IMR-90 (cell line): ENCODE measurements around the gene CDC73. TPM values are rescaled to one million over a fixed set of nuclear protein-coding genes. Genes with fewer than 3 reads are reported as not detected.

ENCODE experiments used
- ATAC-seq: fragments of 200-7000 bp; cut with Tn5 transposase; 2 replicates; pipeline ENCODE4 v1.9.1; 2020; ENCODE audit warnings: low read depth, mild to moderate bottlenecking, moderate library complexity
- BruUV-seq: library from RNA; stranded (reverse); fragments of 400-500 nt; replicated peaks from 2 replicates; lab custom pipeline; 2021; lab: Mats Ljungman, UMichigan
- CTCF ChIA-PET: fragments of 300-600 bp; formaldehyde crosslinking; extraction: SDS; loops from one replicate; lab custom pipeline; 2021; ENCODE audit warnings: antibody characterized with exemption; lab: Yijun Ruan, JAX
- POLR2A ChIA-PET: fragments of 300-600 bp; sonication (Branson Sonifier 250); formaldehyde crosslinking; loops from one replicate; lab custom pipeline; 2022; ENCODE audit warnings: antibody characterized with exemption; ENCODE audit not compliant: unreplicated experiment; lab: Charles Lee
- DNase-seq: peaks from one replicate; pipeline ENCODE4 v3.0.0; 2013
- H2AFZ ChIP-seq: replicated peaks from 2 replicates; pipeline ENCODE3; 2013; ENCODE audit warnings: low read length, mild to moderate bottlenecking; ENCODE audit not compliant: poor library complexity
- H2AK5ac ChIP-seq: 2 replicates; pipeline ENCODE4 v1.6.1; 2013; ENCODE audit warnings: low read depth, low read length, inconsistent platforms
- H2AK9ac ChIP-seq: replicated peaks from 2 replicates; pipeline ENCODE3; 2013; ENCODE audit warnings: mild to moderate bottlenecking, low read depth, low read length, moderate library complexity; ENCODE audit not compliant: poor library complexity
- H2BK120ac ChIP-seq: 2 replicates; pipeline ENCODE4 v1.6.1; 2013; ENCODE audit warnings: low read depth, low read length, inconsistent platforms
- H2BK15ac ChIP-seq: 3 replicates; pipeline ENCODE4 v1.6.1; 2013; ENCODE audit warnings: low read depth, low read length, inconsistent platforms
- H2BK20ac ChIP-seq: 2 replicates; pipeline ENCODE4 v1.6.1; 2013; ENCODE audit warnings: low read depth, mild to moderate bottlenecking, inconsistent platforms, low read length, moderate library complexity
- H2BK5ac ChIP-seq: 2 replicates; pipeline ENCODE4 v1.6.1; 2013; ENCODE audit warnings: mild to moderate bottlenecking, low read depth, low read length, inconsistent platforms; ENCODE audit not compliant: poor library complexity, severe bottlenecking
- H3K14ac ChIP-seq: replicated peaks from 2 replicates; pipeline ENCODE4 v1.6.1; 2013; ENCODE audit warnings: low read depth, low read length, inconsistent platforms
- H3K18ac ChIP-seq: 2 replicates; pipeline ENCODE4 v1.6.1; 2013; ENCODE audit warnings: low read depth, low read length, control low read depth
- H3K23ac ChIP-seq: 2 replicates; pipeline ENCODE4 v1.6.1; 2013; ENCODE audit warnings: low read depth, low read length, inconsistent platforms
- H3K27ac ChIP-seq: 2 replicates; pipeline ENCODE4 v1.5.1; 2013; ENCODE audit warnings: mild to moderate bottlenecking, control low read depth, low read length; ENCODE audit not compliant: insufficient read depth
- H3K27me3 ChIP-seq: 2 replicates; pipeline ENCODE4 v1.6.1; 2013; ENCODE audit warnings: low read length; ENCODE audit not compliant: control insufficient read depth, insufficient read depth
- H3K36me3 ChIP-seq: 2 replicates; pipeline ENCODE4 v1.6.1; 2013; ENCODE audit warnings: low read length, mixed read lengths; ENCODE audit not compliant: control insufficient read depth, insufficient read depth
- H3K4ac ChIP-seq: 2 replicates; pipeline ENCODE4 v1.6.1; 2013; ENCODE audit warnings: low read depth, low read length, inconsistent platforms
- H3K4me1 ChIP-seq: 2 replicates; pipeline ENCODE4 v1.6.1; 2013; ENCODE audit warnings: low read length, mixed read lengths; ENCODE audit not compliant: control insufficient read depth, insufficient read depth
- H3K4me2 ChIP-seq: 2 replicates; pipeline ENCODE4 v1.6.1; 2013; ENCODE audit warnings: low read depth, mild to moderate bottlenecking, control low read depth, low read length, moderate library complexity
- H3K4me3 ChIP-seq: 2 replicates; pipeline ENCODE4 v1.5.1; 2013; ENCODE audit warnings: low read depth, mild to moderate bottlenecking, control low read depth, low read length, moderate library complexity; ENCODE audit not compliant: insufficient read depth
- H3K56ac ChIP-seq: 2 replicates; pipeline ENCODE4 v1.6.1; 2013; ENCODE audit warnings: low read length, inconsistent platforms; ENCODE audit not compliant: insufficient read depth; ENCODE audit errors: extremely low read depth
- H3K79me1 ChIP-seq, 2 experiments: 2 replicates each; pipeline ENCODE4 v1.6.1; 2013; ENCODE audit warnings: low read length in 2 of 2, inconsistent platforms in 1 of 2, low read depth in 1 of 2
- H3K9ac ChIP-seq: 2 replicates; pipeline ENCODE4 v1.6.1; 2013; ENCODE audit warnings: low read depth, low read length, control low read depth
- H3K9me1 ChIP-seq: 2 replicates; pipeline ENCODE4 v1.6.1; 2013; ENCODE audit warnings: low read length, inconsistent platforms; ENCODE audit not compliant: insufficient read depth
- H3K9me3 ChIP-seq: 2 replicates; pipeline ENCODE4 v1.6.1; 2013; ENCODE audit warnings: low read length; ENCODE audit not compliant: control insufficient read depth, insufficient read depth
- H4K20me1 ChIP-seq: 2 replicates; pipeline ENCODE4 v1.6.1; 2013; ENCODE audit warnings: low read length, inconsistent platforms; ENCODE audit not compliant: insufficient read depth
- H4K5ac ChIP-seq: 2 replicates; pipeline ENCODE4 v1.6.1; 2013; ENCODE audit warnings: mild to moderate bottlenecking, low read depth, low read length, control low read depth
- H4K8ac ChIP-seq, 2 experiments: 2 replicates each; pipeline ENCODE4 v1.6.1; 2013; ENCODE audit warnings: low read depth in 2 of 2, low read length in 2 of 2, control low read depth in 1 of 2, inconsistent platforms in 1 of 2
- H4K91ac ChIP-seq: 2 replicates; pipeline ENCODE4 v1.6.1; 2013; ENCODE audit warnings: low read depth, low read length, inconsistent platforms; ENCODE audit not compliant: insufficient read depth
- CHD1 ChIP-seq: IDR thresholded peaks from 2 replicates; pipeline ENCODE4 v1.6.1; 2012; ENCODE audit warnings: low read depth, low read length, improper control_type of control experiment
- FOS ChIP-seq: fragments of 150-350 bp; IDR thresholded peaks from 2 replicates; pipeline ENCODE4 v1.6.1; 2016; ENCODE audit warnings: low read depth, low read length
- MAZ ChIP-seq: IDR thresholded peaks from 2 replicates; pipeline ENCODE4 v1.6.1; 2012; ENCODE audit warnings: low read depth, mild to moderate bottlenecking, low read length, improper control_type of control experiment, moderate library complexity, borderline replicate concordance
- NFE2L2 ChIP-seq: fragments of 150-350 bp; IDR thresholded peaks from 2 replicates; pipeline ENCODE4 v1.6.1; 2016; ENCODE audit warnings: low read depth, mild to moderate bottlenecking, low read length
- POLR2A ChIP-seq: IDR thresholded peaks from 2 replicates; pipeline ENCODE4 v1.6.1; 2012; ENCODE audit warnings: mild to moderate bottlenecking, low read depth, low read length
- RAD21 ChIP-seq: IDR thresholded peaks from 2 replicates; pipeline ENCODE4 v1.6.1; 2012; ENCODE audit warnings: low read length, improper control_type of control experiment
- WGBS, 2 experiments: methylation state at CpG; one replicate each; pipeline versions ENCODE4 v1.1.5 to v1.1.7; 2013; ENCODE audit warnings: missing lambda C conversion rate in 2 of 2; ENCODE audit not compliant: insufficient read length in 1 of 2; ENCODE audit errors: extremely low coverage in 2 of 2; 5-methylcytosine and 5-hydroxymethylcytosine counted together
- dilution Hi-C: fragments of 300-500 bp; cut with HindIII; formaldehyde crosslinking; loops from one replicate; pipeline ENCODE4 v1.14.3; 2018; ENCODE audit warnings: low sequenced_read_pairs; ENCODE audit not compliant: unreplicated experiment
- in situ Hi-C: fragments of 300-500 bp; cut with MboI; formaldehyde crosslinking; loops from 3 replicates; pipeline ENCODE4 v1.14.3; 2019; ENCODE audit warnings: low sequenced_read_pairs, inconsistent platforms, mixed read lengths
- intact Hi-C: fragments of 100-400 bp; cut with micrococcal nuclease; formaldehyde crosslinking; loops from 2 replicates; pipeline ENCODE4 v1.10.0; 2022
- polyA plus RNA-seq, 3 experiments: library from polyadenylated mRNA; depleted of rRNA; stranded (reverse); fragments of >200 nt; gene quantifications; 2 replicates each; pipeline ENCODE4 v1.2.3, GENCODE V29; 2012; ENCODE audit warnings: low replicate concordance in 1 of 3
- total RNA-seq: library from RNA; depleted of rRNA; stranded (reverse); fragments of >200 nt; gene quantifications from 2 replicates; pipeline ENCODE4 v1.2.3, GENCODE V29; 2012

Gene CDC73
- total and polyA plus RNA-seq, 2 of the 4 experiments (the other 2 are of a cell fraction): 22.1 to 29.6 TPM

- ATAC-seq (no peak), DNase-seq (no peak)
- Histone ChIP-seq H3K18ac (peak overlapping the region; percentile 14), H2BK120ac (peak overlapping the region; percentile 56), H3K23ac (peak overlapping the region; percentile 73), H3K56ac (peak overlapping the region; percentile 84; the same call in 1 of the 2 replicates), H2BK20ac (0 out of 2 replicates have a peak overlapping the region, but pooled peaks have one; percentile 72), H3K4me3 (peak overlapping the region; percentile 90), H2AFZ (peak overlapping the region; percentile 95), H2AK9ac (no peak overlapping the region), H3K36me3 (no peaks in the 10 kb centered on the region), H4K20me1 (peaks cover 8% of the 10 kb centered on the region; the same call in 1 of the 2 replicates), H3K9ac (peak overlapping the region; percentile 80), H4K5ac (peak overlapping the region; percentile 40), H2AK5ac (peak overlapping the region; percentile 23; the same call in 1 of the 2 replicates), H3K14ac (peak overlapping the region; percentile 80), H3K4ac (peak overlapping the region; percentile 88; the same call in 1 of the 2 replicates), H3K4me2 (peak overlapping the region; percentile 69), H3K4me1 (no peaks in the 10 kb centered on the region), H3K27ac (peak overlapping the region; percentile 75), H4K8ac (peak overlapping the region; percentile 53 to 92), H2BK15ac (peak overlapping the region; percentile 72; the same call in 2 of the 3 replicates), H3K27me3 (no peaks in the 10 kb centered on the region), H3K79me1 (peaks cover 7 to 27% of the 10 kb centered on the region in 2 experiments), H3K9me3 (no peaks in the 10 kb centered on the region), H3K9me1 (peaks cover 2% of the 10 kb centered on the region; the same call in 1 of the 2 replicates), H4K91ac (peak overlapping the region; percentile 62), H2BK5ac (peak overlapping the region; percentile 77)
- BruUV-seq: no TSS peak
- in situ Hi-C loops: no loop called here
- ChIA-PET CTCF (no interaction called here), POLR2A (interaction anchor here (0.6 to 0.9 kb wide), 2 partner anchors 10 to 34 kb away, joined by 3 read pairs; no protein-coding TSS in a partner anchor)
- dilution Hi-C loops: no loop called here
- intact Hi-C loops: loop anchor here (1.0 to 2.0 kb wide), 2 partner anchors 17 to 47 kb away; partner anchors contain the start of genes CDC73, RO60 and UCHL5
- 67% methylated on average over 1 of the region's 4 CpGs; no CpG with 5 or more reads in 1 of the 2 experiments for WGBS, 2 experiments
- no peak for TF ChIP-seq MAZ
- no peak for TF ChIP-seq POLR2A
- TF ChIP-seq FOS: no peak
- no peak for TF ChIP-seq RAD21
- TF ChIP-seq CHD1: no peak
- no peak for TF ChIP-seq NFE2L2
Observed at GRCh38 chr1:193105821-193106177, 16.0 kb upstream of the CDC73 start.
